GM23248 (cell line): ENCODE data around the gene HMCN1.

Experiments used
- EZH2 ChIP-seq: fragments of 200-600 bp; sonication (generic); IDR thresholded peaks from 2 replicates; pipeline ENCODE4 v1.6.1; 2018; ENCODE audit warnings: antibody characterized with exemption, mild to moderate bottlenecking; ENCODE audit not compliant: insufficient read depth, poor library complexity, severe bottlenecking
- EZH2phosphoT487 ChIP-seq: fragments of 200-600 bp; sonication (generic); IDR thresholded peaks from 2 replicates; pipeline ENCODE4 v1.6.1; 2018; ENCODE audit warnings: antibody characterized with exemption, moderate library complexity, mild to moderate bottlenecking, low read depth; ENCODE audit not compliant: insufficient read depth

GRCh38 chr1:185864331-185864730, 130.1 kb downstream of the HMCN1 start:
- TF ChIP-seq EZH2, result no peak
- no peak for TF ChIP-seq EZH2phosphoT487
